Measurements from ENCODE around the gene PCF11. TPM values are rescaled to one million over a fixed set of nuclear protein-coding genes. Genes with fewer than 3 reads are reported as not detected.

The PCF11 gene
- total RNA-seq, 4 donors from 2014 or later, result 77.2 to 168 (median 112) TPM

- H3K27me3 ChIP-seq, result no peaks in the 10 kb centered on the region
- intact Hi-C loops (cut with DNase I), result no loop called here
- no peaks in the 10 kb centered on the region for H3K9me3 ChIP-seq
- no peak overlapping the region for H3K27ac ChIP-seq
- H3K36me3 ChIP-seq, result no peaks in the 10 kb centered on the region
- TF ChIP-seq CTCF (IDR thresholded peaks at IDR 0.05), result no peak
- no peak for TF ChIP-seq POLR2A (IDR thresholded peaks at IDR 0.05)
- DNase-seq, result no peak
- peaks cover 0 to 11% of the 10 kb centered on the region in 2 donors for H3K4me1 ChIP-seq
- H3K4me3 ChIP-seq (replicated peaks in 1 of 3), result no peak overlapping the region
These were observed 38.1 kb upstream of the PCF11 start for GRCh38 chr11:83118814-83119213.

- H3K4me1 ChIP-seq, result peaks cover 0 to 11% of the 10 kb centered on the region in 2 donors
- TF ChIP-seq CTCF (IDR thresholded peaks at IDR 0.05), result no peak
- no peak for TF ChIP-seq POLR2A (IDR thresholded peaks at IDR 0.05)
- no peak overlapping the region for H3K27ac ChIP-seq
- intact Hi-C loops (cut with DNase I), result no loop called here
- no peaks in the 10 kb centered on the region for H3K27me3 ChIP-seq
- no peaks in the 10 kb centered on the region for H3K9me3 ChIP-seq
- no peaks in the 10 kb centered on the region for H3K36me3 ChIP-seq
- DNase-seq, result no peak
- H3K4me3 ChIP-seq (replicated peaks in 1 of 3), result no peak overlapping the region
- 81 to 87% methylated on average over 3 of the region's 3 CpGs for WGBS, 2 donors
These were observed 37.7 kb upstream of the PCF11 start for GRCh38 chr11:83119216-83119615.

- H3K27ac ChIP-seq, result no peak overlapping the region
- H3K9me3 ChIP-seq, result no peaks in the 10 kb centered on the region
- H3K4me1 ChIP-seq, result peaks cover 0 to 7% of the 10 kb centered on the region in 2 donors
- no peaks in the 10 kb centered on the region for H3K27me3 ChIP-seq
- no peak for TF ChIP-seq CTCF (IDR thresholded peaks at IDR 0.05)
- no peak for TF ChIP-seq POLR2A (IDR thresholded peaks at IDR 0.05)
- H3K36me3 ChIP-seq, result no peaks in the 10 kb centered on the region
- no peak for DNase-seq
- H3K4me3 ChIP-seq (replicated peaks in 1 of 3), result no peak overlapping the region
- intact Hi-C loops (cut with DNase I), result no loop called here
These were observed 36.6 kb upstream of the PCF11 start for GRCh38 chr11:83120327-83120726.

- Histone ChIP-seq H3K9me3 (no peaks in the 10 kb centered on the region), H3K4me1 (no peaks in the 10 kb centered on the region), H3K27me3 (no peaks in the 10 kb centered on the region), H3K4me3 (replicated peaks in 1 of 3) (no peak overlapping the region), H3K27ac (no peak overlapping the region), H3K36me3 (no peaks in the 10 kb centered on the region)
- DNase-seq, result no peak
- TF ChIP-seq POLR2A (IDR thresholded peaks at IDR 0.05) (no peak), CTCF (IDR thresholded peaks at IDR 0.05) (no peak)
- intact Hi-C loops (cut with DNase I), result no loop called here
These were observed 34.9 kb upstream of the PCF11 start for GRCh38 chr11:83122050-83122449.

GRCh38 chr11:83122766-83123165 lies 34.2 kb upstream of the PCF11 start:
- H3K9me3 ChIP-seq, result no peaks in the 10 kb centered on the region
- no peaks in the 10 kb centered on the region for H3K27me3 ChIP-seq
- H3K27ac ChIP-seq, result no peak overlapping the region
- DNase-seq, result no peak
- WGBS, 2 donors, result 92% methylated on average over 2 of the region's 2 CpGs
- TF ChIP-seq POLR2A (IDR thresholded peaks at IDR 0.05) (no peak), CTCF (IDR thresholded peaks at IDR 0.05) (no peak)
- H3K4me1 ChIP-seq, result no peaks in the 10 kb centered on the region
- no peak overlapping the region for H3K4me3 ChIP-seq (replicated peaks in 1 of 3)
- H3K36me3 ChIP-seq, result no peaks in the 10 kb centered on the region
- intact Hi-C loops (cut with DNase I), result no loop called here

All from thyroid gland (tissue), 4 donors.